GM23338 (cell line): Measurements from ENCODE around the gene SUPT5H. TPM values are rescaled to one million over a fixed set of nuclear protein-coding genes. Genes with fewer than 3 reads are reported as not detected.

Experiments
- ATAC-seq: fragments of 200-7000 bp; cut with Tn5 transposase; 3 replicates; pipeline ENCODE4 v1.9.1; 2020
- DNase-seq: peaks from one replicate; pipeline ENCODE4 v3.0.0-alpha.2; 2015; ENCODE audit warnings: low spot score
- H2AFZ ChIP-seq: fragments of 200-600 bp; sonication (generic); 2 replicates; pipeline ENCODE4 v1.8.0; 2016; ENCODE audit warnings: antibody characterized with exemption, mild to moderate bottlenecking, moderate library complexity
- H3F3A ChIP-seq: fragments of 200-600 bp; sonication (generic); replicated peaks from 2 replicates; pipeline ENCODE4 v1.8.0; 2017; ENCODE audit warnings: antibody characterized with exemption, mixed run types, low read depth
- H3K27ac ChIP-seq: fragments of 200-600 bp; sonication (generic); 2 replicates; pipeline ENCODE4 v1.6.1; 2016; ENCODE audit warnings: low read depth
- H3K27me3 ChIP-seq: fragments of 200-600 bp; sonication (generic); 2 replicates; pipeline ENCODE4 v1.8.0; 2016; ENCODE audit warnings: mild to moderate bottlenecking, mixed run types, moderate library complexity; ENCODE audit not compliant: insufficient read depth
- H3K36me3 ChIP-seq: fragments of 200-600 bp; sonication (generic); 2 replicates; pipeline ENCODE4 v1.8.0; 2016; ENCODE audit warnings: mild to moderate bottlenecking; ENCODE audit not compliant: insufficient read depth
- H3K4me1 ChIP-seq: fragments of 200-600 bp; sonication (generic); 2 replicates; pipeline ENCODE4 v1.8.0; 2016; ENCODE audit warnings: mild to moderate bottlenecking, moderate library complexity; ENCODE audit not compliant: insufficient read depth
- H3K4me2 ChIP-seq: fragments of 200-600 bp; sonication (generic); 2 replicates; pipeline ENCODE4 v1.7.1; 2017; ENCODE audit warnings: mixed run types
- H3K4me3 ChIP-seq: fragments of 200-600 bp; sonication (generic); 2 replicates; pipeline ENCODE4 v1.6.1; 2016; ENCODE audit warnings: mixed run types
- H3K79me2 ChIP-seq: fragments of 200-600 bp; sonication (generic); replicated peaks from 2 replicates; pipeline ENCODE4 v1.8.0; 2017; ENCODE audit warnings: mild to moderate bottlenecking; ENCODE audit not compliant: insufficient read depth
- H3K9me2 ChIP-seq: fragments of 200-600 bp; sonication (generic); 2 replicates; pipeline ENCODE4 v1.8.0; 2017; ENCODE audit not compliant: insufficient read depth
- H4K20me1 ChIP-seq: fragments of 200-600 bp; sonication (generic); replicated peaks from 2 replicates; pipeline ENCODE4 v1.8.0; 2017; ENCODE audit warnings: mild to moderate bottlenecking; ENCODE audit not compliant: insufficient read depth
- H3K27ac Mint-ChIP-seq: 2 replicates; pipeline ENCODE4 v1.8.0; 2020; ENCODE audit warnings: inconsistent platforms, mild to moderate bottlenecking, moderate library complexity, mixed read lengths
- H3K27me3 Mint-ChIP-seq: 3 replicates; pipeline ENCODE4 v1.8.0; 2022; ENCODE audit warnings: low read depth, mild to moderate bottlenecking, moderate library complexity, mixed read lengths, inconsistent platforms; ENCODE audit not compliant: insufficient read depth, poor library complexity
- H3K36me3 Mint-ChIP-seq: 3 replicates; pipeline ENCODE4 v1.8.0; 2021; ENCODE audit warnings: low read depth, mild to moderate bottlenecking, inconsistent platforms, moderate library complexity, mixed read lengths
- H3K4me1 Mint-ChIP-seq: 3 replicates; pipeline ENCODE4 v1.8.0; 2020; ENCODE audit warnings: mild to moderate bottlenecking, inconsistent platforms, mixed read lengths
- H3K4me3 Mint-ChIP-seq: 3 replicates; pipeline ENCODE4 v1.8.0; 2021; ENCODE audit warnings: moderate library complexity, mild to moderate bottlenecking, inconsistent platforms, mixed read lengths
- H3K9me3 Mint-ChIP-seq: 3 replicates; pipeline ENCODE4 v1.8.0; 2020; ENCODE audit warnings: moderate library complexity, mild to moderate bottlenecking, inconsistent platforms, mixed read lengths
- CREB1 ChIP-seq: fragments of 250-450 bp; sonication (Bioruptor Pico); IDR thresholded peaks from 2 replicates; pipeline ENCODE4 v1.5.0; 2020; ENCODE audit warnings: low read depth, mild to moderate bottlenecking, moderate library complexity
- EZH2 ChIP-seq: fragments of 200-600 bp; sonication (generic); IDR thresholded peaks from one replicate; pipeline ENCODE4 v1.8.0; 2017; ENCODE audit warnings: antibody characterized with exemption, mild to moderate bottlenecking, low read depth; ENCODE audit not compliant: unreplicated experiment
- JUNB ChIP-seq: IDR thresholded peaks from one replicate; pipeline ENCODE4 v1.6.1; 2016; ENCODE audit warnings: antibody characterized with exemption; ENCODE audit not compliant: unreplicated experiment
- NANOG ChIP-seq: IDR thresholded peaks from 2 replicates; pipeline ENCODE4 v1.6.1; 2016; ENCODE audit warnings: antibody characterized with exemption, borderline replicate concordance
- ZNF331 ChIP-seq: fragments of 250-450 bp; sonication (Bioruptor Pico); IDR thresholded peaks from 2 replicates; pipeline ENCODE4 v1.5.0; 2020; ENCODE audit warnings: low read depth, mild to moderate bottlenecking, moderate library complexity
- polyA plus RNA-seq: library from polyadenylated mRNA; unstranded; fragments of >200 nt; fragmentation: Nextera tagmentation; extraction: Ambion mirVana; gene quantifications from 2 replicates; pipeline ENCODE4 v1.2.1, GENCODE V29; 2016
- total RNA-seq: library from RNA; depleted of rRNA; stranded (reverse); fragments of >200 nt; shearing (Covaris generic); gene quantifications from 2 replicates; pipeline ENCODE4 v1.2.3, GENCODE V29; 2014
- TF ChIP-seq, protein P1 (sequence below): fragments of 250-450 bp; sonication (Bioruptor Pico); IDR thresholded peaks from 2 replicates; pipeline ENCODE4 v1.5.0; 2020; ENCODE audit warnings: mild to moderate bottlenecking, moderate library complexity
- TF ChIP-seq, protein P2 (sequence below): IDR thresholded peaks from one replicate; pipeline ENCODE4 v1.6.1; 2018; ENCODE audit warnings: antibody characterized with exemption; ENCODE audit not compliant: unreplicated experiment
- TF ChIP-seq, protein P3 (sequence below): IDR thresholded peaks from 2 replicates; pipeline ENCODE4 v1.6.1; 2016; ENCODE audit warnings: antibody characterized with exemption
- TF ChIP-seq, protein P4 (sequence below), 2 experiments: fragments of 200-600 bp in 1 of 2; sonication (generic) in 1 of 2; conservative IDR thresholded peaks; 2 replicates each; pipeline versions ENCODE4 v1.5.1 to v1.6.1; 2016 to 2017; ENCODE audit warnings: antibody characterized with exemption in 2 of 2, low read depth in 2 of 2, mild to moderate bottlenecking in 2 of 2, moderate library complexity in 1 of 2

Gene SUPT5H
- total and polyA plus RNA-seq, 2 experiments from 2014 or later = 108 to 150 TPM

DNA sequence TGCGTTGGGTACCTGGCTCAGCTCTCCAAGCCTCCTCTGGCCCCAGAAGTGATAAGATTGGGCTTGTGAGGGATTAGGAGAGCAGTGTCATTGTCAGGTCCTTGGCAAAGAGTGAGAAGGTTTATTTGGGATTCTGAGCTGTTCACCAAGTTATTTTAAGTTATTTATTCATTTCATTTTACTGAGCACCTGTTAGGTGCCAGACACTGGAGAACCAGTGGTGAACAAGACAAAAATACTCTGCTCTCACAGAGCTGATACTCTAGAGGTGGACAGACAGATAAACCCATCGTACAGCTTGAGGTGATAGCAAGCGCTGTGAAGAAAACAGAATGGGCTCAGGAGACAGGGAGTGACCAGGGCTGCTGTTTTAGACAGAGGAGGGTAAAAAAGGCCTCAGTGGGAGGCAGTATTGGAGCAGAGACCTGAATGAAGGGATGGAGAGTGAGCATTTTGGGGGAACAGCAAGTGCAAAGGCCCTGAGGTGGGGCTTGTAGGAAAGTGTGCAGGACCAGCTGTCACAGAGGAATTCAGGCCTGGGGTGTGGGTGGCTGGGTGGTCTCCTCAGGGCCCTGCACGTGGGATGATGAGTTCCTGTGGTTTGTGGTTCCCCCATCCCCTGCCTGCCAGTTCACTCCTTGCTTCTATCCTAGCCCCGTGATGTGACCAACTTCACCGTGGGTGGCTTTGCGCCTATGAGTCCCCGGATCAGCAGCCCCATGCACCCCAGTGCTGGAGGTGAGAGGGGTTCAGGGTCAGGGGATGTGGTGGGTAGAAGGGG lies 26.6 kb downstream of the SUPT5H start:
- 0 out of 2 replicates have a peak, but pooled peaks cover 10% of the 10 kb centered on the region for H4K20me1 ChIP-seq
- no peak for TF ChIP-seq NANOG
- TF ChIP-seq, protein P1, sequence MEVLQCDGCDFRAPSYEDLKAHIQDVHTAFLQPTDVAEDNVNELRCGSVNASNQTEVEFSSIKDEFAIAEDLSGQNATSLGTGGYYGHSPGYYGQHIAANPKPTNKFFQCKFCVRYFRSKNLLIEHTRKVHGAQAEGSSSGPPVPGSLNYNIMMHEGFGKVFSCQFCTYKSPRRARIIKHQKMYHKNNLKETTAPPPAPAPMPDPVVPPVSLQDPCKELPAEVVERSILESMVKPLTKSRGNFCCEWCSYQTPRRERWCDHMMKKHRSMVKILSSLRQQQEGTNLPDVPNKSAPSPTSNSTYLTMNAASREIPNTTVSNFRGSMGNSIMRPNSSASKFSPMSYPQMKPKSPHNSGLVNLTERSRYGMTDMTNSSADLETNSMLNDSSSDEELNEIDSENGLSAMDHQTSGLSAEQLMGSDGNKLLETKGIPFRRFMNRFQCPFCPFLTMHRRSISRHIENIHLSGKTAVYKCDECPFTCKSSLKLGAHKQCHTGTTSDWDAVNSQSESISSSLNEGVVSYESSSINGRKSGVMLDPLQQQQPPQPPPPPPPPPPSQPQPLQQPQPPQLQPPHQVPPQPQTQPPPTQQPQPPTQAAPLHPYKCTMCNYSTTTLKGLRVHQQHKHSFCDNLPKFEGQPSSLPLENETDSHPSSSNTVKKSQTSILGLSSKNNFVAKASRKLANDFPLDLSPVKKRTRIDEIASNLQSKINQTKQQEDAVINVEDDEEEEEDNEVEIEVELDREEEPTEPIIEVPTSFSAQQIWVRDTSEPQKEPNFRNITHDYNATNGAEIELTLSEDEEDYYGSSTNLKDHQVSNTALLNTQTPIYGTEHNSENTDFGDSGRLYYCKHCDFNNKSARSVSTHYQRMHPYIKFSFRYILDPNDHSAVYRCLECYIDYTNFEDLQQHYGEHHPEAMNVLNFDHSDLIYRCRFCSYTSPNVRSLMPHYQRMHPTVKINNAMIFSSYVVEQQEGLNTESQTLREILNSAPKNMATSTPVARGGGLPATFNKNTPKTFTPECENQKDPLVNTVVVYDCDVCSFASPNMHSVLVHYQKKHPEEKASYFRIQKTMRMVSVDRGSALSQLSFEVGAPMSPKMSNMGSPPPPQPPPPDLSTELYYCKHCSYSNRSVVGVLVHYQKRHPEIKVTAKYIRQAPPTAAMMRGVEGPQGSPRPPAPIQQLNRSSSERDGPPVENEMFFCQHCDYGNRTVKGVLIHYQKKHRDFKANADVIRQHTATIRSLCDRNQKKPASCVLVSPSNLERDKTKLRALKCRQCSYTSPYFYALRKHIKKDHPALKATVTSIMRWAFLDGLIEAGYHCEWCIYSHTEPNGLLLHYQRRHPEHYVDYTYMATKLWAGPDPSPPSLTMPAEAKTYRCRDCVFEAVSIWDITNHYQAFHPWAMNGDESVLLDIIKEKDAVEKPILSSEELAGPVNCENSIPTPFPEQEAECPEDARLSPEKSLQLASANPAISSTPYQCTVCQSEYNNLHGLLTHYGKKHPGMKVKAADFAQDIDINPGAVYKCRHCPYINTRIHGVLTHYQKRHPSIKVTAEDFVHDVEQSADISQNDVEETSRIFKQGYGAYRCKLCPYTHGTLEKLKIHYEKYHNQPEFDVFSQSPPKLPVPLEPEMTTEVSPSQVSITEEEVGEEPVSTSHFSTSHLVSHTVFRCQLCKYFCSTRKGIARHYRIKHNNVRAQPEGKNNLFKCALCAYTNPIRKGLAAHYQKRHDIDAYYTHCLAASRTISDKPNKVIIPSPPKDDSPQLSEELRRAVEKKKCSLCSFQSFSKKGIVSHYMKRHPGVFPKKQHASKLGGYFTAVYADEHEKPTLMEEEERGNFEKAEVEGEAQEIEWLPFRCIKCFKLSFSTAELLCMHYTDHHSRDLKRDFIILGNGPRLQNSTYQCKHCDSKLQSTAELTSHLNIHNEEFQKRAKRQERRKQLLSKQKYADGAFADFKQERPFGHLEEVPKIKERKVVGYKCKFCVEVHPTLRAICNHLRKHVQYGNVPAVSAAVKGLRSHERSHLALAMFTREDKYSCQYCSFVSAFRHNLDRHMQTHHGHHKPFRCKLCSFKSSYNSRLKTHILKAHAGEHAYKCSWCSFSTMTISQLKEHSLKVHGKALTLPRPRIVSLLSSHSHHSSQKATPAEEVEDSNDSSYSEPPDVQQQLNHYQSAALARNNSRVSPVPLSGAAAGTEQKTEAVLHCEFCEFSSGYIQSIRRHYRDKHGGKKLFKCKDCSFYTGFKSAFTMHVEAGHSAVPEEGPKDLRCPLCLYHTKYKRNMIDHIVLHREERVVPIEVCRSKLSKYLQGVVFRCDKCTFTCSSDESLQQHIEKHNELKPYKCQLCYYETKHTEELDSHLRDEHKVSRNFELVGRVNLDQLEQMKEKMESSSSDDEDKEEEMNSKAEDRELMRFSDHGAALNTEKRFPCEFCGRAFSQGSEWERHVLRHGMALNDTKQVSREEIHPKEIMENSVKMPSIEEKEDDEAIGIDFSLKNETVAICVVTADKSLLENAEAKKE (CRISPR knock-in tag) = no peak
- no peak for TF ChIP-seq EZH2
- TF ChIP-seq, protein P2, sequence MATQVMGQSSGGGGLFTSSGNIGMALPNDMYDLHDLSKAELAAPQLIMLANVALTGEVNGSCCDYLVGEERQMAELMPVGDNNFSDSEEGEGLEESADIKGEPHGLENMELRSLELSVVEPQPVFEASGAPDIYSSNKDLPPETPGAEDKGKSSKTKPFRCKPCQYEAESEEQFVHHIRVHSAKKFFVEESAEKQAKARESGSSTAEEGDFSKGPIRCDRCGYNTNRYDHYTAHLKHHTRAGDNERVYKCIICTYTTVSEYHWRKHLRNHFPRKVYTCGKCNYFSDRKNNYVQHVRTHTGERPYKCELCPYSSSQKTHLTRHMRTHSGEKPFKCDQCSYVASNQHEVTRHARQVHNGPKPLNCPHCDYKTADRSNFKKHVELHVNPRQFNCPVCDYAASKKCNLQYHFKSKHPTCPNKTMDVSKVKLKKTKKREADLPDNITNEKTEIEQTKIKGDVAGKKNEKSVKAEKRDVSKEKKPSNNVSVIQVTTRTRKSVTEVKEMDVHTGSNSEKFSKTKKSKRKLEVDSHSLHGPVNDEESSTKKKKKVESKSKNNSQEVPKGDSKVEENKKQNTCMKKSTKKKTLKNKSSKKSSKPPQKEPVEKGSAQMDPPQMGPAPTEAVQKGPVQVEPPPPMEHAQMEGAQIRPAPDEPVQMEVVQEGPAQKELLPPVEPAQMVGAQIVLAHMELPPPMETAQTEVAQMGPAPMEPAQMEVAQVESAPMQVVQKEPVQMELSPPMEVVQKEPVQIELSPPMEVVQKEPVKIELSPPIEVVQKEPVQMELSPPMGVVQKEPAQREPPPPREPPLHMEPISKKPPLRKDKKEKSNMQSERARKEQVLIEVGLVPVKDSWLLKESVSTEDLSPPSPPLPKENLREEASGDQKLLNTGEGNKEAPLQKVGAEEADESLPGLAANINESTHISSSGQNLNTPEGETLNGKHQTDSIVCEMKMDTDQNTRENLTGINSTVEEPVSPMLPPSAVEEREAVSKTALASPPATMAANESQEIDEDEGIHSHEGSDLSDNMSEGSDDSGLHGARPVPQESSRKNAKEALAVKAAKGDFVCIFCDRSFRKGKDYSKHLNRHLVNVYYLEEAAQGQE = no peak
- no peak for TF ChIP-seq ZNF331 (CRISPR knock-in tag)
- no peak for TF ChIP-seq CREB1 (CRISPR knock-in tag)
- TF ChIP-seq, protein P3, sequence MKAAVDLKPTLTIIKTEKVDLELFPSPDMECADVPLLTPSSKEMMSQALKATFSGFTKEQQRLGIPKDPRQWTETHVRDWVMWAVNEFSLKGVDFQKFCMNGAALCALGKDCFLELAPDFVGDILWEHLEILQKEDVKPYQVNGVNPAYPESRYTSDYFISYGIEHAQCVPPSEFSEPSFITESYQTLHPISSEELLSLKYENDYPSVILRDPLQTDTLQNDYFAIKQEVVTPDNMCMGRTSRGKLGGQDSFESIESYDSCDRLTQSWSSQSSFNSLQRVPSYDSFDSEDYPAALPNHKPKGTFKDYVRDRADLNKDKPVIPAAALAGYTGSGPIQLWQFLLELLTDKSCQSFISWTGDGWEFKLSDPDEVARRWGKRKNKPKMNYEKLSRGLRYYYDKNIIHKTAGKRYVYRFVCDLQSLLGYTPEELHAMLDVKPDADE = no peak
- TF ChIP-seq, protein P4, sequence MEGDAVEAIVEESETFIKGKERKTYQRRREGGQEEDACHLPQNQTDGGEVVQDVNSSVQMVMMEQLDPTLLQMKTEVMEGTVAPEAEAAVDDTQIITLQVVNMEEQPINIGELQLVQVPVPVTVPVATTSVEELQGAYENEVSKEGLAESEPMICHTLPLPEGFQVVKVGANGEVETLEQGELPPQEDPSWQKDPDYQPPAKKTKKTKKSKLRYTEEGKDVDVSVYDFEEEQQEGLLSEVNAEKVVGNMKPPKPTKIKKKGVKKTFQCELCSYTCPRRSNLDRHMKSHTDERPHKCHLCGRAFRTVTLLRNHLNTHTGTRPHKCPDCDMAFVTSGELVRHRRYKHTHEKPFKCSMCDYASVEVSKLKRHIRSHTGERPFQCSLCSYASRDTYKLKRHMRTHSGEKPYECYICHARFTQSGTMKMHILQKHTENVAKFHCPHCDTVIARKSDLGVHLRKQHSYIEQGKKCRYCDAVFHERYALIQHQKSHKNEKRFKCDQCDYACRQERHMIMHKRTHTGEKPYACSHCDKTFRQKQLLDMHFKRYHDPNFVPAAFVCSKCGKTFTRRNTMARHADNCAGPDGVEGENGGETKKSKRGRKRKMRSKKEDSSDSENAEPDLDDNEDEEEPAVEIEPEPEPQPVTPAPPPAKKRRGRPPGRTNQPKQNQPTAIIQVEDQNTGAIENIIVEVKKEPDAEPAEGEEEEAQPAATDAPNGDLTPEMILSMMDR (conservative IDR thresholded peaks at IDR 0.05; ENCODE audit: low read depth in 2 of 2) = no peak
- no peak for TF ChIP-seq JUNB

More for the DNA sequence above, 26.6 kb downstream of the SUPT5H start:
- Histone ChIP-seq H3K79me2 (no peaks in the 10 kb centered on the region; the same call in 1 of the 2 replicates), H3K27me3 (no peaks in the 10 kb centered on the region), H3K4me2 (no peak overlapping the region), H2AFZ (no peak overlapping the region), H3K9me2 (no peaks in the 10 kb centered on the region), H3K36me3 (peaks cover 34% of the 10 kb centered on the region), H3K4me1 (no peaks in the 10 kb centered on the region), H3K4me3 (no peak overlapping the region), H3K27ac (no peak overlapping the region), H3F3A (peaks cover 9% of the 10 kb centered on the region; the same call in 1 of the 2 replicates)
- Mint-ChIP-seq H3K9me3 (no peaks in the 10 kb centered on the region; the same call in 2 of the 3 replicates), H3K4me3 (no peak overlapping the region; the same call in 2 of the 3 replicates), H3K27ac (no peak overlapping the region), H3K36me3 (peaks cover 78% of the 10 kb centered on the region), H3K27me3 (peaks cover 13% of the 10 kb centered on the region), H3K4me1 (peaks cover 8% of the 10 kb centered on the region; the same call in 2 of the 3 replicates)
- DNase-seq (no peak), ATAC-seq (no peak)
